Right forelimb (tissue), 1 donor: ENCODE results near the gene TP63.
"Not testable (repeated sequence)": the region's sequence is repeated elsewhere in the genome, so short reads cannot be mapped to it uniquely, and the experiment has no call there.

ENCODE experiments used
- DNase-seq: peaks from one replicate; pipeline ENCODE4 v3.0.0-alpha.2; 2018

The TP63 gene

GRCh38 chr3:189629803-189630455 is 1.3 kb upstream of the TP63 start:
- no peak for DNase-seq

DNA sequence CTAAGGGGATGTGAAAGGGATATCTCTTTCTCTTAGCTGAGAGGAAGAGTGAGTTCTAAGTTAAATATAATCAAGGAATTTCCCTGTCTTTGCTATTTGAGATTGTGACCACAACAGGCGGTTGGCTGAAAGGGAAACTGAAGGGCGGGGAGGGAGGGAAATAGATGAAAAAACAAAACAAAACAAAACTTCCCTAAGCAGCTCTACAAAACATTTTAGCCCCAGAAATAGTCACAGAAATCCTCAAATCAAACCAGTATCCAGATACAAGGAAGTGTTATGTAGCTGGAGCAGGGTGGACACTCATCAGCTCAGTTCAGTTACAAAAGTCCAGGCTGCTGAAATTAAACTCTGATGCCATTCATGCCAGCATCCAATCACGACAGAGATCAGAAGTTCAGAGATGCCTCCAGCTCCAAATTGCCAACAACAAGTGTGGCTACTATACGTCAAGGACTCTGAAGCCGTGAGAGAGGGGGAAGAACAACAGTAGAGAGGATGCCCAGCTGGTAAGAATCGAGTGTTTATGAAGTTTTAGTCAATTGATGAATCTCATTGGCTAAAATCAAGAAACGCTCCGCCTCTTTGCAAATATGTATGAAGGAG is 319 bp upstream of the TP63 start:
- peak; percentile 46 for DNase-seq

- DNase-seq: no peak
These were observed 220 bp downstream of the TP63 start for GRCh38 chr3:189631409-189631808.

GRCh38 chr3:189632242-189632641 is 1.1 kb downstream of the TP63 start:
- DNase-seq: no peak

DNA sequence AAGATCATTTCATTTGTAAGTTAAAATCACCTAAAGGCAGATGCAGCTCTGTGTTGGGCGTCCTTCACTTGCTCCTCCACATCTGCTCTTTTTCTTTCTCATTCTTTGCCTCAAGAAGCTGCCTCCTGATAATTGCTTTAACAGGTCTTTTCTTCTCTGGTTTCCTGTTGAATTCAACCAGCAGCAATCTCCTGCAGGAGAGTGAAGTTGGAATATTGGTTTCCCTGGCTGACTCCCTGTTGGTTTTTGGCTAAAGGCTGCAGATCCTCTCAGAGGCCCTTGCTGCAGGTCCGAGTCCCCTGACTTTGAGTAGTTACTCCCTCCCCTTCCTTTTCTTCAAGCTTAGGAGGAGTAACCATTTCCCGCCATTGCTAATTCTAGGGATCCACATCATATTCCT is 4.2 kb downstream of the TP63 start:
- DNase-seq: no peak

GRCh38 chr3:189636048-189636447 is 4.9 kb downstream of the TP63 start:
- no peak for DNase-seq

- no peak for DNase-seq
These were observed 6.6 kb downstream of the TP63 start for GRCh38 chr3:189637750-189638149.

DNA sequence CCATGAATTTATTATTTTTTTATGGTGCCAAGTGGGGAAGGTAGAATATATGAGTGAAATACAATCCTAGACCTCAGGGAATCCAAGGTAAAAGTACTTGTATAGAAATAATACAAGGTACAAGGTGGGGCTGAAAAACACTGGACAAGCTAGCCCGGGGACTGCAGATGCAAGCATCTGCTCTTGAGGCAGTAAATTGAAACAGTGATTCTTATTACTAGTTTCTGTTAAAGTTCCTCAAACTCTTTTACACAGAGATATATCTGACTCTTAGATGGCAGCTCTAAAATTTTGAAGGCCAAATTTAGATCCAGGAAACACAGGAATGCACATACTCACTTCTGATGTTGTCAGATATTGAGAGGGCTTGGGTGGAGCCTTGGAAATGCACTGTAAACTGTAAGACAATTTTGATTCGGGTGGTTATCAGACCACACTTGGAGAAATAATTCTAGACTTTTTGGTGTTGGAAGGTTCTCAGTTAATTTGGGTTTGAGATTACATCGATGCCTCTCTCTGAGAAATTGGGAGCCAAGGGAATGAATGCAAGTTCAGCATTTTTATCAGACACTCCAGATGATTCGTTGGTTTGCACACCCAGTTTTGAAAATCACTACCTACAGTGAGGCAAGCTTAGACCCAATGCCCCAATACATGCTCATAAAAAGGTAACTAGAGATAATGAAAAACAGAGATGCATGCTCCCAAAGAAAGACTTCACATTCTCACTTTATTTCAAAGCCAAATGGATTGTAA is 7.3 kb downstream of the TP63 start:
- no peak for DNase-seq

DNA sequence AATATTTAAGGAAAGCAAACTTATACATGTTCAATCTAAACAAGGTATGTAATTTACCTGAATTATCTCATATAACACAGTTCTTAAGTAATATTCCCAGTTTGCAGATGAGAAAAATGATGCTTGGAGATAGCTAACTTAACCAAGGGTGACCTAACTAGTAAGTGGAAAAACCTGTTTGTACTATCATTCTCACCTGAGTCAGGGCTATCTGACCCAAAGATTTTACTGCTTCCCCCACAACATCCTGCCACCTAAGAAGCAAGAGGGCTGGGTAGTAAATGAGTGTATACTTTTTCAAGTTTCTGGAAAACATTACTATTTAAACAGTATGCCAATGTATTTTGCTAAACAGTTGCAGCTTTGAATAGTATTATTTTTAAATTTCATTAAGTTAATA is 10.6 kb downstream of the TP63 start:
- DNase-seq: no peak

GRCh38 chr3:189646853-189647542 is 15.8 kb downstream of the TP63 start:
- no peak for DNase-seq

- no peak for DNase-seq
These were observed 20.9 kb downstream of the TP63 start for GRCh38 chr3:189652042-189652441.

DNA sequence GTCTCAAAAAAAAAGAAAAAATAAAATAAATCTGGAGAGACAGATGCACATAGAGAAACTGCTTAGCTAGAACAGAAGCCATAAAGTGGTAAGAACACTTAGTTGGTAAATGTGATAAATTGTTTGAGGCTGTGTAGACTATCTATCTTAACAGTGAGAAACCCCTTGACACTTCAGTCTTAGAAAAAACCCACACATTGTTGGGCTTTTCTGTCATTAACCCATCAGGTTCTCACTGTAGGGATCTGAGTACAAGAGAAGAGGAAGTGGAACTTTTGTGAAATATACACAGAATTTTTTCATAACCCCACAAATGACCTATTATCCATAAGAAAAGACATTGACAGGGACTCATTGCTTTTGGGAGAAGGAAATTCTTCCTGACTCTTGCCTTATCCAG is 24.4 kb downstream of the TP63 start:
- no peak for DNase-seq

GRCh38 chr3:189659571-189659970 is 28.4 kb downstream of the TP63 start:
- no peak for DNase-seq

DNA sequence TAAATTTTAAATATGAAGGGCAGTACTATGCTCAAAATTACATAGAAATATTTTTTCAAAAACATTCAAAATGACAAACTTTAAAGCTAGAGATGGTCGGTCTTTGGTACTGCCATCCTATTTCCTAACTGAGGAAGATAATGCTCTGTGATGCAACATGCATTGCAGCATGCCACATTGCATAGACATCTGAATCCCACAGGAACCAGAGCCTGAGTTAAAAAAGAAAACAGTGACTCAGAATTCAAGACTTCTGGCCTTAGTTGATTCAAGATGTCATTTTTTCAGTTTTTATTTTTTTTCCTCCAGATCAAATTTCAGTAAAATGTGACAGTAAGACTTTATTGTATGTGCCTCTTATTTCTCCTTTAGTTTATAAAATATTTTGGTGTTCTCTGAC is 33.1 kb downstream of the TP63 start:
- DNase-seq: no peak

DNA sequence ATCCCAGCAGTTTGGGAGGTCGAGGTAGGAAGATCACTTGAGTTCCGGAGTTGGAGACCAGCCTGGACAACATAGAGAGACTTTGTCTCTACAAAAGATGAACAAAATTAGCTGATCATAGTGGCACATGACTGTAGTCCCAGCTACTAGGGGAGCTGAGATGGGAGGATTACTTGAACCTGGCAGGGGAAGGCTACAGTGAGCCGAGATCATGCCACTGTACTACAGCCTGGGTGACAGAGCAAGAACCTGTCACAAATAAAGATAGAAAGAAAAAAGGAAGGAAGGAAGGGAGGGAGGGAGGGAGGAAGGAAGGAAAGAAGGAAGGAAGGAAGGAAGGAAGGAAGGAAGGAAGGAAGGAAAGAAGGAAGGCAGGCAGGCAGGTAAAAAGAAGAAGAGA is 41.2 kb downstream of the TP63 start:
- DNase-seq: not testable (repeated sequence)

DNA sequence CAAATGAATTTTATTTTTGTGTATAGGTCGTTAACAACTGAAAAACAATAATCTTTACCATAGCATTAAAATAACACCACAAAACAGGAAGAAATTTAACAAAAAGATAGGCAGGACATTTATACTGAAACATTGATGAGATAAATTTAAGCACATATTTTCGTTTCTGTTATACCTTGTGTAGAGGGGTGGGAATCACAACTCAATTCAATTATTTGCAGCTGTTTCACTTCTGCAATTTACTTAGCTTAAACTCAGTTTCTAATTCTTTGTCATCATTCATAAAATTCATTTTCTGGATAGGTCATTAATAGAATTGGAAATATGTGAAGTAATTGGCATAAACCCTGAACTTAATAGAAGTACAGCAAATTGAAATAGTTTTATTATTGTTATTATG is 42.3 kb downstream of the TP63 start:
- no peak for DNase-seq

GRCh38 chr3:189674249-189674913 is 43.2 kb downstream of the TP63 start:
- DNase-seq: no peak

- no peak for DNase-seq
These were observed 46.5 kb downstream of the TP63 start for GRCh38 chr3:189677667-189678066.

- DNase-seq: no peak
These were observed 49.5 kb downstream of the TP63 start for GRCh38 chr3:189680723-189681122.

GRCh38 chr3:189683546-189684255 is 52.5 kb downstream of the TP63 start:
- DNase-seq: no peak

DNA sequence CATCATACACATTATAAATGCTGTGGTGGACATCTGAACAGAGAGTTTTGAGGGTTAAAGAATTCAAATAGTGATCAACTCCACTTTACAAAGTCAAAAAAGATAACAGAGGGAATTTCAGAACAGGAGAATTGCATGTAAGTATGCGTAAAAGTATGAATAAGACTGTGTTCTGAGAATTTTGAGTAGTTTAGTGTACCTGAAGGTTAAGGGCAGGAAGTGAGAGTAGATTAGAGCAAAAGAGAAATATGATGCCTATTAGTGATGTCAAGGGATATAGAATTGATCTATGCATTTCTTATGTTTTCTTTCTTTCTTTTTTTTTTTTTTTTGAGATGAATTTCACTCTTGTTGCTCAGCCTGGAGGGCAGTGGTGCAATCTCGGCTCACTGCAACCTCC is 53.1 kb downstream of the TP63 start:
- no peak for DNase-seq

DNA sequence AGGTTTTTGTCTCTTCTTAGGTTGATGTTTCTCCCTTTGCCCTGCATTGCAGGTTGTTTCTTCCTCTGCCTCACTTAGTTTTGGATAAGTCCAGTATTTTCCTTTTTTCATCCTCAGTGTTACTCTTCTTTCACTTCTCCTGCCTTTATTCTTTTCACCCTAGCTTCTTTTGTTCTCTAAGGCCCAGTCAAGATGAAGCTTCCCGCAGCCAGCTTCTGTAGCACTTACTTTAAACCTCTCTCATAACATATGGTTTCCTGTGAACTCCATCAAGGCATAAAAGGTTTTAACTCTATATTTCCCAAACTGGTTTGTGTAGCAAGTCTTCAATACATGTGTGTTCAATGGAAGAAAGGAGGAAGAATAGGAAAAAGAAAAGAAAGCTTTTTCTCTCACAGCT is 54.1 kb downstream of the TP63 start:
- DNase-seq: no peak

DNA sequence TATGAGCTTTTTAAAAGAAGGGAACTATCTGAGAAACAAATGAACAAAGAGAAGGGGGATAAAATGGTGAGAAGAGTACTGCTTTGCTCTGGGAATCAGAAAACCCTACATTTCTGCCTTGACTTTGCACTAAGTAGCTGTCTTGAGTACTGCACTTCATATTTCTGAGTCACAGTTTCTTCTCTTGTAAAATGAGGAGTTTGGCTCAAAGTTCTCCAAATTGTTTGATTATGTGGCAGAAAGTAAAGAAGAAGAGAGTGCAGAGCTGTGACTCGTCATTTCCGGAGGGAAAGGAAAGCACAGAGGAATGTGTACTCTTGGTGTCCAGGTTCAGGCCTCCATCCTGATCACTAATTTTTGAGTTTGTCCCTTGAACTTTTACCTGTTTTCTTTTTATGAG is 54.7 kb downstream of the TP63 start:
- DNase-seq: no peak
